NCI-H1694 treated with DMSO at 0.1 percent for 48 hours (cell line): ENCODE results near the gene CHAC1.
"Not testable (repeated sequence)": the region's sequence is repeated elsewhere in the genome, so short reads cannot be mapped to it uniquely, and the experiment has no call there.

Source experiments
- DNase-seq: peaks from one replicate; lab custom pipeline; 2025; lab: John Stamatoyannopoulos, UW

Gene CHAC1

DNA sequence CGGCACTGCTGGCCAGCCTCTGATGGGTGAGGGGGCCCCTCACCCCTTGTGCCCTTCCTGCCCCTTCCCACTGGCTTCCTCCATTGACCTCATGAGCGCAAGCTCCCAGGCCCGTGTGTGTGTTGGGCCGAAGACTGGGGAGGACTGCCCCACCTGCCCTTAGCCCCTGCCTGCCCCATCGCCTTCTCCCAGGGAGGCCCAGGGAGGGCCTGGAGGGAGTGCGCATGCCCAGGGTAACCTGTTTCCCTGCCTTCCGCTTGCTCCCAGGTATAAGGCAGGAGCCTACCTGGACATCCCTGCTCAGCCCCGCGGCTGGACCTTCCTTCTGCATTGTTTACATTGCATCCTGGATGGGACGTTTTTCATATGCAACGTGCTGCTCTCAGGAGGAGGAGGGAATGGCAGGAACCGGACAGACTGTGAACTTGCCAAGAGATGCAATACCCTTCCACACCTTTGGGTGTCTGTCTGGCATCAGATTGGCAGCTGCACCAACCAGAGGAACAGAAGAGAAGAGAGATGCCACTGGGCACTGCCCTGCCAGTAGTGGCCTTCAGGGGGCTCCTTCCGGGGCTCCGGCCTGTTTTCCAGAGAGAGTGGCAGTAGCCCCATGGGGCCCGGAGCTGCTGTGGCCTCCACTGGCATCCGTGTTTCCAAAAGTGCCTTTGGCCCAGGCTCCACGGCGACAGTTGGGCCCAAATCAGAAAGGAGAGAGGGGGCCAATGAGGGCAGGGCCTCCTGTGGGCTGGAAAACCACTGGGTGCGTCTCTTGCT is 15.3 kb upstream of the CHAC1 start:
- peak; percentile 13 for DNase-seq

GRCh38 chr15:40938536-40938870 is 14.8 kb upstream of the CHAC1 start:
- no peak for DNase-seq

DNA sequence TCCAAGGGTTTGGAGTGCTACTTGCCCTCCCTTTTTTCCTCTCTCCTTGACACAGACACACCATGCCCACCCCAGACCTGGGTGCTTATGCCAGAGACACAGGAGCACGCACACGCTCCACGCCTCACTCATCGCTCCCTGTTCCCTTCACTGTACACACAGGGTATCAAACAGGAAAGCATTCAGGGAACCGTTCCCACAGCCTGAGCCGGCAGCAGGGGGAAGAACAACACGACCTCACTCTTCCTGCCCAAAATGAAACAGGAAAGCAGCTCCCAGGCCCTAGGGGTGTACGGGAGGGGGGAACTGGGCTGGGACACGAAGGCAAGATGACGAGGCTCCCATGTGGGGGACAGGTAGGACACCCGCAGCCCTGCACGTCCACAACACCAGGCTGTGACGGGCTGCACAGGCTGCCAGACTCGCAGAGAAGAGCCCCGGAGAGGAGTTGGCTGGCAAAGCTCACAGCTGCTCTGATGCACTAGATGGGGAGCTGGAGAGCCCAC is 12.9 kb upstream of the CHAC1 start:
- DNase-seq = no peak

GRCh38 chr15:40941068-40941527 is 12.2 kb upstream of the CHAC1 start:
- no peak for DNase-seq

DNA sequence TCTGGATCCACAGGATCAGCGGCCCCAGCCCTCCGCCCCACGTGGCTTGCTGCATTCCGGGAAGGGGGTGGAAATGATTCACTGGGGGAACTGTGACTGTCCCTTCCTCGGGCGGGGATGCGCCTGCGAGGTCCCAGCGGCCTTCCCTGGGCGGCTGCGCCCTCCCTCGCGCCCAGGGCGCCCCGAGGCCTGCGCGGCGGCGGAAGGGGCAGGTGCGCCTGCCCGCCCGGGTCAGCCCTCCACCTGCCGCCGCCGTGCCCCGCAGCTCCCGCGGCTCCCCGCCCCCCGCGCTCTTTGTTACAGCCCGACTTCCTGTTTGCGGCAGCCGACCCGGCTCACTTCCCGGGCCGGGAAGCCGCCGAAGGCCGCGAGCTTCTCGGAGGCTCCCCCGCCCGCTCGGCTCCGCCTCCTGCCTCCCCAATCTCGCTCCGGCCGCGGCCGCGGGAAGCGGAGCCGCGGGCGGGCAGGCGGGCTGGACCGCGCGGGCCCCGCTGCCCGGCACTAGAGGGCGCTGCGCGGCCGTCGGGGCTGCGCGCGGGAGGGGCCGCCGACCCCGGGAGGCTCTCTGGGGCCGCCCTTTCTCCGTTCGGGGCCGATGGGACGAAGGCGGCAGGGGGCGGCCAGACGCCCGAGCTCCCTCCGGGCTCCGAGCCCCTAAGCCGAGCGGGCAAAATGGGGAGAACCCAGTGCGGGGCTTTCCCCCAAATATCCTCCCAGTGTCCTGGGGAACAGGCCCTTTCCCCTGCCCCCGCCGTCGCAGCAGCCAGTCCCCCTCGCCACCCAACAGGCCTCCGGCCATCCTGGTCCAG is 11.5 kb upstream of the CHAC1 start:
- peak; percentile 16 for DNase-seq

GRCh38 chr15:40942337-40942854 is 10.9 kb upstream of the CHAC1 start:
- no peak for DNase-seq

DNA sequence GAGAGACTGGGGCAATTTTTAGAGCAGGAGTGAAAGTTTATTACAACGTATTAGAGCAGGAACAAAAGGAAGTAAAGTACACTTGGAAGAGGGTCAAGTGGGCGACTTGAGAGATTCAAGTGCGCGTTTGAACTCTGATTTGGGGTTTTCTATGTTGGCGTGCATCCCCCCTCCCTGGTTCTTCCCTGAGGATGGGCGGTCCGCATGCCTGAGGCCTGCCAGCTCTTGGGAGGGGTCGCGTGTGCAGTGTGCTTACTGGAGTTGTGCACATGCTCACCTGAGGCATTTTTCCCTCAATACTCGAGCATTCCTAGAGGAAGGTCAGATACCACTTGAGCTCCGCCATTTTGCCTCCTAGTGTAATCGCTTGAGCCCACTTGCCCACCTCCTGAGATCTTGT is 10.4 kb upstream of the CHAC1 start:
- no peak for DNase-seq

- no peak for DNase-seq
Observed at GRCh38 chr15:40943764-40944365, 9.4 kb upstream of the CHAC1 start.

DNA sequence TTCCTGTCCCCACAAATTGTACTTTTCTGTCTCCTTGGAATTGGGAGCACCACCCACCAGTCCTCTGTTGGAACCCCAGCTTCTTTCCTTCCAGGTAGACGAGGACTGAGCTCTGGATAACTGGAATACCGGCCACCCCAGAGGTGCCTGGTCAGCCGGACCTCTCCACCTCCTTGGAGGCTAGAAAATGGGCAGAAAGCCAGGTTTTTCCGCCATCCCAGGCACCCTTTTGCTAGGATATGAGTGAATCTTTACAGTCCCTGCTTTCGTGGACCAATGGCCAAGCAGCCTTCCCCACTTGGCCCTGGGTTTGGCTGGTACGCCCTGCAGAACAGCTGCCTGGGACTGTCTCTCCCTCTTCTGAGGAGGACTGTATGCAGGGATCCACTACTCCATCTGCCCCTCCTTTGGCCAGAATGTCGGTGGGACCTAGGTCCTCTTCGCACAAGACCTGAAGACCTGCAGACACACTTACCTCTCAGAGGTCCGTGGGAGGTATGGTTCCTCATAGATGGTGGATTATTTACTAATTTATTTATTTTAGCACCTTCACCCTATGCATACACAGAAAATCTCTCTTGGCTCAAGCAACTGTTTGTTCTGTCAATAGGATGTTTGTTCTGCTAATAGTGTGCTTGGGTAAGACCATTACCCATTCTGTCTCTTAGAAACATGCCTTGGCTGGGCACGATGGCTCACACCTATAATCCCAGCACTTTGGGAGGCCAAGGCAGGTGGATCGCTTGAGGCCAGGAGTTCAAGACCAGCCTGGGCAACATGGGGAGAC is 8.6 kb upstream of the CHAC1 start:
- DNase-seq = no peak

- DNase-seq = no peak
Observed at GRCh38 chr15:40948706-40949473, 4.4 kb upstream of the CHAC1 start.

DNA sequence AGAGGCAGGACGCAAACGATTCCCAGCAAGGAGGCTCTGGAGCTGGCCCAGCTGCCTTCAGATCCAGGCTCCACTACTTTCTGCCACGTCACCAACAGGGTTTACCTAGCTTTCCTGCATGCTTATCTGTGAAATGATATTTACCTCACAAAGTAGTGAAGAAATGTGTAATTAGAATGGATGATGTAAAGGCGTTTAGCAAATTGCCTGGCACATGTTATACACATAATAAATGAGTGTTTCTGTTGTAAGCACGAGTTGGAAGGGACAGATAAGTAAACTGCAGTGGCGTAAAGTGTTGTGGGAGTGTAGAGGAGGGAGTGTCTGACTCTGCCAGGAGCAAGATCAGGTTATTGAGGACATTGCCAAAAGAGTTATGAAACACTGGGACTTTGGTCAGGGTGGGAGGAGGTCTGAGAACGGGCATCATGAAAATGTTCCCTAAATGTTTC is 3.5 kb upstream of the CHAC1 start:
- no peak for DNase-seq

- no peak for DNase-seq
Observed at GRCh38 chr15:40951764-40952163, 1.5 kb upstream of the CHAC1 start.

- DNase-seq = no peak
Observed at GRCh38 chr15:40952301-40952900, 870 bp upstream of the CHAC1 start.

GRCh38 chr15:40953713-40954074 is 423 bp downstream of the CHAC1 start:
- DNase-seq = no peak

DNA sequence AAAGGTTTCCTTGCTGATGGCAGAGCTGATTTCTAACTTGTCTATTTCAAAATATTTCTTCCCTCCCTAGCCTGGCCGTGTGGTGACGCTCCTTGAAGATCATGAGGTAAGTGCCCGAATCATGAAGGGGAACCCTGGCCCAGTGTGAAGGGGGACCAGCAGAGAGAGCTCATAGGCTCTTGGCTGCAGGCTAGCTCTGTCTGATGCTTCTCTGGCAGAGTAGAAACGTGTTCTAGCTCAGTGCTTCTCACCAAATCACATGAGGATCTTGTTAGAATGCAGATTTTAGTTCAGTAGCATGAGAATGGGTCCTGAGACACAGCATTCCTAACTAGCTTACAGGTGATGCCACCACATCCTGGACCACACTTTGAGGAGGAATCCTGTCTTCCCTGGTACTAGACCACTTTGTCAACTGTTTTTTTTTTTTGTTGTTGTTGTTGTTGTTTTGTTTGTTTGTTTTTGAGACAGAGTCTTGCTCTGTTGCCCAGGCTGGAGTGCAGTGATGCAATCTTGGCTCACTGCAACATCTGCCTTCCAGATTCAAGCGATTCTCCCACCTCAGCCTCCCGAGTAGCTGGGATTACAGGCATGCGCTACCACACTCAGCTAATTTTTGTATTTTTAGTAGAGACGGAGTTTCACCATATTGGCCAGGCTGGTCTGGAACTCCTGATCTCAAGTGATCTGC is 1.0 kb downstream of the CHAC1 start:
- DNase-seq = not testable (repeated sequence)

GRCh38 chr15:40955141-40955903 is 2.1 kb downstream of the CHAC1 start:
- no peak for DNase-seq

DNA sequence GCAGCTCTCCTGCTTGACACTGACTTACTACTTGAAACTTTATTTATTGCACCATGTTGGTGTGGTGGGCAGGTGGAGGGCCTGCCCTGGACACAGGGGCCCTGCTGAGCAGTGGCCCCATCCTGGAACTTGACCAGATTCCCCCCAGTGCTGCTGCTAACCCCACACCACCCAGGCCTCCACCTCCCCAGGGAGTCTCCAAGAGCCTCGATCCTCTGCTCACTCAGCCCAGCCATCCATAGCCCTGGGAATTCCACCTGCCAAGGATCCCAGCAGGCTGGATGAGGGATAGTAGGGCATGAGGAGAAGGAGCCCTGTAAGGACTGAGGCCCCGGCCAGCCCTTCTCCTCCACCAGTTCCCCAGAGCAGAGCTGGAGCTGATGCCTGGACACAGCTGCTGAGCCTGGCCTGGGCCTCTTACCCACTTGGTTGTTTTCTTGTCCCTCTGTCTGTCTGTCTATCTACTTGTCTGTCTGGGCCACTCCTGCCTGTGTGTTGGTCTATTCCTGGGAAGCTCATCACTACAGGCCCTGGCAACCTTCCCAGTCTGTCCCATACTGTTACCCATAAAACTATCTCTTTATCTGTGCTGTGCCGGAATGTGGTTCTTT is 2.8 kb downstream of the CHAC1 start:
- no peak for DNase-seq

DNA sequence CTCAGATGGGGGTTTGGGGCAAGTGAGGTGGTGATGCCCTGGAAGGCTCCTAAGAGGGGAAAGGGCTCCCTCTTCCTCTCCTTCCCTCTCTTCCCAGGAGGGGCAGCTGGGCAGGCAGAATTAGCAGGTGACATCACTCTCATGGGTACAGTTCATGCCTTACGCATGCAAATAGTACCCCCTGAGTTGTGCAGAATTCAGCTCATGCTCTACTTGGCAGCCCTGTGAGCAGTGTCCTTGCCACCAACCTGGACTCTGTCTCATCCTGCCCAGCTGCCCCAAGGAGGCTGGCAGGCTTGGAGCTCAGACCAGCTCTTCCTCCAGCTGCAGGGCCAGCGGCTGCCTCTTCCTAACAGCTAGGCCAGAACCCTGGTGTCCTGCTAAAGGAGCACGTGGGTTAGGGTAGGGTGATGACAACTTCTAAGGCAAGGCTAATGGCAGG is 3.3 kb downstream of the CHAC1 start:
- no peak for DNase-seq
